ENCODE results near the gene NFXL1.

Gene NFXL1

DNA sequence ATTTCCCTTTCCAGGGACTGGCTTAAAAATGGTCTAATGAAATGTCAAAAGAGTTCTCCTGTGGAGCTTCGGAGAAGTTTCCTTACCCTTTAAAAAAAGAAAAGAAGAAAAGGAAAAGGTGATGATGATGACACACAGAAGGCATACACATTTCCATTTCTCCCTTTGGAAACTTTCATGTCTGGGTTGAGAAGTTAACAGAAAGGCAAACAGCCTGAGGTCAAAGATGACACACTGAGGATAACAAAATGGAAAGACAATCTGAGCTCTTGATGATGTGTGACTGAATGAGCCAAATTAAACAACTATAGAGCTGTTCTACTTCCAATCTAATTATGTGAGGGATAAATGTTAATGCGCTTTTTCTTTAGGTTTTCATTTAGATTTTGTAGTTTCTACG is 32.2 kb downstream of the NFXL1 start:
- DNase-seq, result no peak

DNA sequence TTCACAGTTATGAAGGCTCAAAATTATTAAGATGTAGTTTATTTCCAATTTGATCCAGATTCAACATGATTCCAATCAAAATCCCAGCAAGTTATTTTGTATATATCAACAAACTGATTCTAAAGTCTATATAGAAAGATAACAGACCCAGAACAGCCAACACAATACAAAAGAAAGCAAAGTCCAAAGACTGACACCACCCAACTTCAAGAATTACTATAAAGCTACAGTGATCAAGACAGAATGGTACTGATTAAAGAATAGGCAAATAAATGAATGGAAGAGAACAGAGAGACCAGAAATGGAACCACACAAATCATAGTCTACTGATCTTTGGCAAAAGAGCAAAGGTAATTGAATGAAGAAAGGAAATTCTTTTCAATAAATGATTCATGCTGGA is 34.9 kb downstream of the NFXL1 start:
- no peak for DNase-seq

DNA sequence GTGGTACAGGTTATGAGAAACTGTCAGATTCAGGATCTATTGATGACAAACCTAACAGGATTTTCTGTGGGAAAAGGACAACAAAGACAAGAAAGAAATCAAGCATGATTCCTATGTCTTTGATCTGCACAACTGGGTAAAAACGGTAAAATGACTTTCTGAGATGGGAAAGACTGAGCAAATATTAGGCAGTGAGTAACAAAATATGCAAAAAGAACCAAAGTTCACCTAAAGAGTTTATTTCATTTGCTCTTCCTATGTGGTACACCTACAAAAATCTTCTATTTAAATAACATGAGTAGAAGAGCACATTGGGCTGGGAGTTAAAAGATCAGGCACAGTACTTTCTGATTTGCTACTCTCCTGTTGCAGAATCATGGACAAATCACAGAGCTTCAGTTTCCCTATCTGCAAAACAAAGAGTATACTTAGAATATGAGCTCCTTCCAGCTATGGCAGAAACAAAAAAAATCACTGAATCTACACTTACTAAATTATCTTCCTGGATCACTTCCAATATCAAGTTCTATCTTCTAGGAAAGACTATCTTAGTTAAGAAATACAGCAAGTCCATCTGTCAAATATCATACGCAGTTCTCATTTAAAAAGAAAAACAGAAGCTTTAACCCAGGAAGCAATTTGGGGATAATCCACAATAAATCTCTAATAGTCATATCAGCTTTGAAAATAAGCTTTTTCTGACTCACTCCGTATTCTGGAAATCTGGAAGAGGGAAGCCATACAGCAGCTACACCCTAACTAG is 37.4 kb downstream of the NFXL1 start:
- DNase-seq, result no peak

DNA sequence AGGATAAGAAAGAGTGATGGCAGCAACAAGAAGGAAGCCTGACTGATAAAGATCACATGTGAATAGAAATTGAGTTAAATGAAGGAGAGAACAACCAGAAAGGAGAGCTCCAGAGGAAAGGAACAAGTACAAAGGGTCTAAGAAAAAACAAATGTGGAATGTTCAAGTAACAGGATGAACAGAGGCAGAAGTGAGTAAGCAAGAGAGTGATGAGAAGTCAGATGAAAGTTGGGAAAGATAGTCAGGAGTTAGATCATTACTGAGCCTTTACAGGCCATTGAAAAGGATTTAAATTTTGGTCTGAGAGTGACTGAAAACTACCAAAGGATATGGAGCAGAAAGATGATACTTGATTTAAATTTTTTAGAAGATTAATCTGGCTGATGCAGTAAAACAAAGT is 38.1 kb downstream of the NFXL1 start:
- DNase-seq, result no peak

DNA sequence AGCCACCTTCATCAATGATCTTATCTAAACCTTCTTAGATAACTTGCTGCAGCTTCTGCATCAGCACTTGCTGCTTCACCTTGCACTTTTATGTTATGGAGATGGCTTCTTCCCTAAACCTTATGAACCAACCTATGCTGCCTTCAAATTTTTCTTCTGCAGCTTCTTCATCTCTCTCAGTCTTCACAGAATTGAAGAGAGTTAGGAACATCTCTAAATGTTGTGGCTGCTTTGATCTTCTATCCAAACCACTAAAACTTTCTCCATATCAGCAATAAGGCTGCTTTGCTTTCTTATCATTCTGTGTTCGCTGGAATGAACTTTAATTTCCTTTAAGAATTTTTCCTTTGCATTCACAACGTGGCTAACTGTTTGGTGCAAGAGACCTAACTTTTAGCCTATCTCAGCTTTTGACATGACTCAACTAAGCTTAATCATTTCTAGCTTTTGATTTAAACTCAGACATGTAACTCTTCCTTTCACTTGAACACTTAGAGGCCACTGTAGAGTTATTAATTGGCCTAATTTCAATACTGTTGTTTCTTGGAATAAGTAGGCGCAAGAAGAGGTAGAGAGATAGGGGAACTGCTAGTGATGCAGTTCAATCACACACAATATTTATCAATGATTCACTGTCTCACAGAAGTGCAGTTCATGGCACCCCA is 40.4 kb downstream of the NFXL1 start:
- DNase-seq, result no peak

DNA sequence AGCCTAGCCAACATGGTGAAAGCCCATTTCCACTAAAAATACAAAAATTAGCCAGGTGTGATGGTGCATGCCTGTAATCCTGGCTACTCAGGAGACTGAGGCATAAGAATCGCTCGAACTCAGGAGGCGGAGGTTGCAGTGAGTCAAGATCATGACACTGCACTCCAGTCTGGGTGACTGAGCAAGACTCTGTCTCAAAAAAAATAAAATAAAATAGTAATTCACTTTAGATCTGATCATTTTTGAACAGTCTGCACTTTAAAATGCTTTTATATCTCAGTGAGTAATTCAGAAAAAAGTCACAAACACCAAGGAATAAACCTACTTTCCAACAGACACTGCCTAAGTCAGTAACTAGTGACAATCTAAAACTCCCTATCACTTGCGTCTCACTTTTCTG is 50.9 kb downstream of the NFXL1 start:
- no peak for DNase-seq

DNA sequence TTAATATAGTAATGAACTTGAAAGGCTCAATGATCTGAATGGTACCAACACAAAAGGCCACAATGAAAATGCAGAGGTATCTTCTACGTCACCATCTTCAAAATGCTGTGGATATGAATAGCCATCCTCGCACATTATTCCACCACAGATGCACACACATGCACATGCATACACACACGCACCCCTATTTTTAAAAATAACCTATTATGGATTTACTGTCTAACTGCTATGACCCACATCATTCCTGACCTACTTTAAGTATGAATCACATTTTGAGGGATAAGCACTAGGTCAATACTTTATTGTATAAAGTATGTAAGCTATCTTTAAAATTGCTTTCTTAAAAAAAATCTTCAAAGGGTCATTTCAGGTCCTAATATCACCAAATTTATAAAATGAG is 52.1 kb downstream of the NFXL1 start:
- no peak for DNase-seq

DNA sequence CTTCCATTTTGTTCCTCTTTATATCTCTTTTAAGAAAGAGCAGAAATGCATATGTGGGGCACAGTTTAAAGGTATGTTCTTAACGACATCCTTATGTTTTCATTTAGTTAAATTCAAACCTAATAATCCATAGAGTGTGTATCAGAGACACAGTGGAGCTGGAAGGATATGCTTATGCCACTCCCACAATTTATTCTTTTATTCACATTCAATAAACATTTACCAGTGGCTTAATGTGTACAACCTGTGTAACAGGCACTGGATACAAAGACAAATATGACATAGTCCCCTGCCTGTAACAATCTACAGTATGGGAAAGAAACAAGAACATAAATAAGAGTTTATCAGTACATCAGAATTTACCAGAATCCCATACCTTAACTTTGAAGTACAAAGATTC is 54.1 kb downstream of the NFXL1 start:
- DNase-seq, result no peak

DNA sequence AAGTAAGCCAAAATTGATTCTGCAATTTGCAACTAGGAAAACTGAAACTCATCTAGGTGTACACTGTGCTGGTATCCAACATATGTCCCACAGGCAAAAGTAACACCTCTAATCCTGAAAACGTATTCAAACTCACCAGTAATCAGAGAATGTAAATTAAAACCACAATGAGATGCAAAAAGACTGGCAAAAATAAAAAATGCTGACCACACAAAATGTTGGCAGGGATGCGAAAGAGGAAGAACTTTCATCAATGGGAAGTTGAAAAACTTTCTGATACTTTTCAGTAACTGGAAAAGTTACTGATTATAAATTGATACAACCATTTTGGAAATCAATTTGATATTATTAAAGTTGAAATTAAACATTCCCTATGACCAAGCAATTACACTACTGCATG is 56.4 kb downstream of the NFXL1 start:
- no peak for DNase-seq

DNA sequence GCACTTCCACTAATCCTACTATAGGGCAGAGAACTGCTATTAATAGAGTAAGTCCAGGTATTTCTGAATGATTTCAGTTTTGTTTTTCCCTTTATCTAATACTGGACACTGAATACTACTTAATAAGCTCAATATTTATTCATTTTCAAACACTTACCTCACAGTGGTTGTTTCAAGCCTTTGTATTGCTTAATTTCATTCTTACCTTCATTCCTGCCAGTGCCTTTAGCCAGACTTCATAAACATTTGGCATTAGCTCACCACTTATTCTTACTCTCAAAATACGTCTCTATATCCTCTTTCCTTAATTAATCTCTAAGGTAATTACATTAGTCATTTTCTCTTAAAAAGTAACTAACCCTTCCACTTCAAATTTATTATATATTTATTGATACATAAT is 57.7 kb downstream of the NFXL1 start:
- DNase-seq, result no peak

DNA sequence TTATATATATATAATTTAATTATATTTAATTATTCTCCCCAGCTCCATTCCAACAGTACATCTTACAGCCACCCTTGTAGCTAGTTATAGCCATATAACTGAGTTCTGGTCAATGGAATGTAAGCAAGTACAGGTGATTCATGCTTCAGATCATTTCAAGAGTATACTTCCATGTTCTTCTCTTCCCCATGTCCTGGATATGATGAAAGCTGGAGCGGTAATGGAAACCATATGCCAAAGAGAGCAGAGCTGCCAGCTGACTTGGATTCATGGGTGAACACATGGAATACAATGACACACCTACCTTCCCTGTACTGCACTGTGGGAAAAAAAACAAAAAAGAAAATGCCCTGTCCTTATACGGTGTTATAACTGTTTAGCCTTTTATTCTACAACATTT is 59.0 kb downstream of the NFXL1 start:
- DNase-seq, result no peak

DNA sequence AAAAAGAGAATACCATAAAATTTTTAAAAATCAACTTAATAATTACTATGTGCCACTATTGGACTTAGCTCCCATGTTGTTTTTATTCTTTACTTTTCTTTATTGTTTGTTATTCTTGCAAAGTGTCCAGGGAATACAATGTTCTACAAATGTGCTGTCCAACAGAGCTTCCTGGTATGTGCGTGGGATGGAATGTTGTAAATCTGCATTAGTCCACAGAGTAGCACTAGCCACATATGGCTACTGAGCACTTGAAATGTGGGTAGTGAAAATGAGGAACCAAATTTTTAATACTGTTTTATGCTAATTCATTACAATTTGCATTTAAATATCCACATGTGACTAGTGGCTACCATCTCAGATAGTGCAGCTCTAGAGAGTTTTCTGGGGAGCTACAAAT is 62.2 kb downstream of the NFXL1 start:
- no peak for DNase-seq

DNA sequence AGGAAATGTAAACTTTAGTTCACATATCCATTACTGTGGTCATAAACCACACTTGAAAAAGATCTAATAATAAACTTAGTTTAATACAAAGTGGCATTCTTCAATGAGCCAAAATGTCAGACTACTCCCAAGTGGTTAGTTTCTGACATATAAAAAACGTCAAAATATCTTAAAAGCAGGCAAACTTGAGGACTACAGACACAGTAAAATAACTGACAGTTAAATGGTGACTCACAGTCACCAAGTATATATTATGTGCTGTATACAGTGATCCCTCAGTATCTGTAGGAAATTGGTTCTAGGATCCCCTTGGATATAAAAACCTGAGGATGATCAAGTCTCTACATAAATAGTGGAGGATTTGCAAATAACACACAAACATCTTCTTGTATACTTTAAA is 64.9 kb downstream of the NFXL1 start:
- no peak for DNase-seq

DNA sequence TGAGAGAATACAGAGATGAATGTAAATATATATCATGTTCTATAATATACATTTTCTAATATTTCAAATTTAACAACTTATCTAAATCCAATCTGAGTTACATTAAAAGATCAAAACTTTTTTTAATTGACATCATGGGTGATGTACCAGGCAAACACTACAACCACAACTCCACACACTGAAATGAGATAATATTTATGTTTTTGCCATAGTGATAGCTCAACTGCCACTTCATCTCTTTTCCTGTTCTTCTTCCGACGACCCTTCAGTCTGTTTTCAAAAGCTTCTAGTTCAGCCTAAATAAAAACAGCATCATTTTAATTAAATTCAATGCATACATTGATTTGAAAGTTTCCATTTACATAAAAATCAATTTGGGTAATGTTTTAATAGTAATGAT is 66.3 kb downstream of the NFXL1 start:
- DNase-seq, result no peak

DNA sequence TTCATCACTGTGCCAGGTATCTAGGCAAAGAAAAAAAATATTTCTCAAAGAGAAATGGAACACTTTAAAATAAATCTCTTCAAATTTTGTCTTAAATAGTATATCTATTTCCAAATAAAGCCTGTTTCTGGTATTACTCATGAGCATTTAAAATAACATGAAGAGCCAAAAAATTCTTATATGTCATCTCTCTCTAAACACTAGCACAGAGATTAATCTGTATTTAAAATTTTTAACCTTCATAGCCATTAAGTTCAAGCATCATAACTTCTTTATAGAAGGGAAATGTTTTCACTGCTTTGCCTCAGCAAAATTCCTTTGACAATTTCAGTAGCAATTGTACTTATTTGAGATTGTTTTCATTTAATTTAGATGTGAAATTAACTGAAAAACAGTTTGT is 71.4 kb downstream of the NFXL1 start:
- no peak for DNase-seq

DNA sequence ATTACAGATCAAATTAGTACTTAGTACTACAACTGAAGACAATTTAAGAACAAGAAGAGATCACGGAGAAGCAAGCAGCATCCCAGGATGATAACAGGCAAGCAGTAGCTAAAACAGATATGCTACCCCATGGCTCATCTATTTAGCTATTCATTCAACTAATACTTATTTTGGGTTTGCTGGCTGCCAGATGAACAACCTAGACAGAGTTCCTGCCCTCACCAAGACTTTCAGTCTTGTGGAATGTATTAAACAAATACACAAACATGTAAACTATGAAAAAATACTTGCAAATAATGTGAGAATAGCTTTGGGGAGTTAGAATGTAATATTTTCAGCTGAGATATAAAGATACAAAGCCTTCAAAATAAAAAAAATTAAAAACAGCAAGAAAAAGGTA is 74.1 kb downstream of the NFXL1 start:
- DNase-seq, result no peak

DNA sequence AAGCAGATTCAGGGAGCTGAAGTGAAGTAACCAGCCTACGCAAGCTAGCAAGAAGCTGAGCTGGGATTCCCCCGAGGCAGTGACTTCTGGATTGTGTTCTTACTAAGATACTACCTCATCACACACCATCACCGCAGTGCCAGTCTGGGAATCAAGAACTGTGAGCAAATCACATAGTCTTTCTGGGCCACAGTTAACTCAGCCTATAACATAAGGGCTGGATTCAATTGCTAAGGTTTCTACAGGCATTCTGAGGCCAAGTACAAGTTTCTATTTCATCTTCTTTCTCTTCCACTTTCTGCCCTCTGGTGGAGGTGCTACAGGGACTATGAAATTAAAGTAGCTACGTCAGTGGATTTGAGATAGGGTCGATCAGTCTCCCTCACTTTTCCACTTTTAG is 75.1 kb downstream of the NFXL1 start:
- peak; percentile 41 for DNase-seq

DNA sequence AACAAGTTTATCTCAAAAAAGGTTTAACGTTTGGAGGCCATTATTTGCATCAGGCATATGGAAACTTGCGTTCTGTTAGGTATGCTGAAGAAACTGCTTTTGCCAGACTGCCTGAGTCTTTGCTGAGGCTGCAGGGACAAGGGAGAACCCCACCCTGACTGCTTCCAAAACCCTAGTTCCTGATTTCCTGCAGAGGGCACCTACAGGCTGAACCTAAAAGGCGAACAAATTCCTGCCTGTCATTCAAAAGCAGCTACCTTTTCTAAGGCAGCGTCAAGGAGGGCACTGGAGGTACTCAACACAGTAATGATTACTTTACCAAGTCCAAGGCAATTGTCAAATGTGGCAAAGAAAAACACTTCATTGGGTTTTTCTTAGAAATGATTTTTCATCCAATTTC is 75.9 kb downstream of the NFXL1 start:
- DNase-seq, result no peak

DNA sequence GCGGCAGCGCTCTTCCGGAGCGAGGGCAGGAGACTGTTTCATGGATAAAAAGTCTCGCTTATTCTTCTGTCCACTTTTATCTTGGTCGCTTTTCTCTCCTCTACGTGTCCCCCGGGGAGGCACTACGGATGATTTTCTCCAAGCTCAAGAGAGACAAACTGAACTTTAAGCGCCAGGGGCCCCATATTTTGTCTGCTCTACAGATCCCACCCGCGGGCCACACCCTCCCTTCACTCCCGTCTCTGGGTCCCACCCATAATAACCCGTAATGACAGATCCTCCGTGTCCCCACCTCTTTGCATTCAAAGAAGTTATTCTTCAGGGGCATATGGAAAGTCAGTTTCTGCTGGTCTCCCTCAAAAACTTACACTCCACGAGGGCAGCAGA is 76.5 kb downstream of the NFXL1 start, which contains the start of gene CORIN:
CORIN (minus strand) TSS at position 160 of the 387 bp plus-strand sequence; CDS start at position 42, 118 bp downstream.
- no peak for DNase-seq

DNA sequence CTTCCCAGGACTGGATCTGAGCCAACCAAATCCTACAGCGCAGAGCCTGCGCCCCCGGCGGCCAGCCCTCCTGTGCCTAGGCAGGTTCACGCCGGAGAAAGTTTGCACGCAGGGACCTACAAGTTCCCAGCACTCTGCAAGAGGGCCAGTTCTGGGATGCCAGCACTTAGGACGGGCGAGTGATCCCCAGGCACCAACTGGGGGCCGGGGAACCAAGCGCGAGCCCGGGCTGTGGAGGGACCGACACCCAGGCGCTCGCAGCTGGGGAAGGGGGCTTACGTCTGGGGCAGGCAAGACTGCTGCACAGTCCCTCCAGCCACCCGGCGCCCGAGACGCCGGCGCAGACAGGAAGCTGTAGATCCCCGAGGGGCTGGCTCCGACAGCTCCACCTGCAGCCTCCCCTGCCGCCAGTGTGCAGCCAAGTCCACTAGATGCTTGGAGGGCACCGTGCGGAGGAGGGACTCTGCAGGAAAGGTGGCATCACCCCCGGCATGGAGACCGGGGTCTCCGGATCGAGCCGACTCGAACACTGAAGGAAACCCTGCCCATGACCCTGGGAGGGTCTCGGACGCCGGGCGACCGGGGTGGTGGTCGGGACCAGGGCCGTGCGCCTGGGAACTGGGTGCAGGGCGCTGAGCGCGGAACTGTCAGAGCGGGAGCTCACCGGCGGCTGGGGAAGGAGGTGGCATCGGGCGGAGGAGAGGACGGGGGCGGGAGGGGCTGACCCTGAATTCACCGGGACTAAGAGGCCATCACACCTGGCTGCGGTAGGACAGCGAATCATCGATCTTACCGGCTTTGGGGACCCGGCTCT is 77.1 kb downstream of the NFXL1 start:
- peak; percentile 43 for DNase-seq

DNA sequence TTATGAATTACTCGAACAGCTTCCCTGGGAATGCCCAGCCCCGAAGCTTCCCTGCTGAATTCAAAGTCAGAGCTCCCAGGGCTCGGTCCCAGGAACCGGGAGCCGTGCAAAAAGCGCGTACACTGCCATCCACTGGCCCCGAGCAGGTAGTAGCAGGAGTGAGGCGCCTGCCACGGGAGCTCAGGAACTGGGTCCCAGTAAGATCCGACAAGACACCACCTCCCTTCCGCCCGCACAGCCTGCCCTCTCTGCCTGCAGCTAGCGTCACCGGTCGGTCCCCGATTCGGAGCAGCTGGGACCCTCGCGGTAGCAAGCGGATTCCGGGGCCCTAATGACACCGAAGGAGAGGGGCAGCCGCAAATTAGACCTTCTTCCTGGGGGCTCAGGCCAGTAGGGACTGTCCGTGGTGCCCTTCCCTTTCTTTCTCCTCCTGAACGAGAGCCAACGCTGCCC is 77.7 kb downstream of the NFXL1 start:
- DNase-seq, result peak; percentile 53

DNA sequence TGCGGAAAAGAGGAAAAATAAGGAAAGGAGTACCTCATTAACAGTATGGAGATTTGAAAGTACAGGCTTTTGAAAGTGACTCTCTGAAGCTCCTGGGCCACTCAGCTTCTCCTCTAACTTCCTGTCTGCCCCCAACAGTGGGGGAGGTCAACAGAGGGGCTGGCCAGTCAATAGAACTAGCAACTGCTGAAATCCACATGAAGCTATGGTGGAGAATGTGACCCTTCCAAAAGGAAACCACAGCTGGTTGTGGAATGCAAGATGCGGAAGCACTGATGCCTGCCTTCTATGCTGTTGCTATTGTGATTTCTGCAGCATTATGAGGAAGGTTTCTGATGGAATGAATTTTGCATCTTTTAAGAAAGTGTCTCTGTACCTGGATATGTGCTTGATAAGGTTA is 78.9 kb downstream of the NFXL1 start:
- no peak for DNase-seq

DNA sequence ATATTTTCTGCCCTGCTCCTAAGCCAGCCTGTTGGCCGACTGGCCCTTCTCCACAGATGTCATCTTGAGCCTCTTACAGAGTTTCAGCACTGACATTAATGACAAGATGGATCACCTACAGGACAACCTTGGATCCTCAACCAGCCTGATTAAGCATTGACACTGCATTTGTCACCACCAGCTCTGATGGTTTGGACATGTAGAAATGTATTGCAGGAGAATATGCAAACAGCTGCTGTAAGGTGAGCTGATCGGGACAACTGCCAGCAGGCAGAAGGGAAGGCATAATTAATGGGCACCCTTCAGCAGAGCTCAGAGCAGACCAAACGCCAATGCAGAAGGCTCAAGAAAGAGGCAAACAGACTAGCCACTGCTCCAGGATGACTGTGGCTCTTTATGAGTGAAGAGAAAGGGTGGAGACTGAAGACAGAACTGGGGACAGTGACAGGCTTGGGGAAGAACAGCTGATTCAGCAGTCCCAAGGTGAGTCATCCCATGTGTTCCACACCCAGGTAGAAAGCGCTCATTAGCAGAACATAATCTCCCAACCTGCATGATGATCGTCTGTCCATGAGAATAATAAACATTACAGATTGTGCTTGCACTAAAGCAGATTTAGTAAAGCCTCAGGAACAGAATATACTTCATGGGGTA is 83.2 kb downstream of the NFXL1 start:
- DNase-seq, result no peak
